Measurements from ENCODE around the gene L3MBTL4. TPM values are rescaled to one million over a fixed set of nuclear protein-coding genes. Genes with fewer than 3 reads are reported as not detected.

The L3MBTL4 gene
- polyA plus RNA-seq: 1 to 10 TPM; 1.1 to 1.8 (median 1.7) TPM

DNA sequence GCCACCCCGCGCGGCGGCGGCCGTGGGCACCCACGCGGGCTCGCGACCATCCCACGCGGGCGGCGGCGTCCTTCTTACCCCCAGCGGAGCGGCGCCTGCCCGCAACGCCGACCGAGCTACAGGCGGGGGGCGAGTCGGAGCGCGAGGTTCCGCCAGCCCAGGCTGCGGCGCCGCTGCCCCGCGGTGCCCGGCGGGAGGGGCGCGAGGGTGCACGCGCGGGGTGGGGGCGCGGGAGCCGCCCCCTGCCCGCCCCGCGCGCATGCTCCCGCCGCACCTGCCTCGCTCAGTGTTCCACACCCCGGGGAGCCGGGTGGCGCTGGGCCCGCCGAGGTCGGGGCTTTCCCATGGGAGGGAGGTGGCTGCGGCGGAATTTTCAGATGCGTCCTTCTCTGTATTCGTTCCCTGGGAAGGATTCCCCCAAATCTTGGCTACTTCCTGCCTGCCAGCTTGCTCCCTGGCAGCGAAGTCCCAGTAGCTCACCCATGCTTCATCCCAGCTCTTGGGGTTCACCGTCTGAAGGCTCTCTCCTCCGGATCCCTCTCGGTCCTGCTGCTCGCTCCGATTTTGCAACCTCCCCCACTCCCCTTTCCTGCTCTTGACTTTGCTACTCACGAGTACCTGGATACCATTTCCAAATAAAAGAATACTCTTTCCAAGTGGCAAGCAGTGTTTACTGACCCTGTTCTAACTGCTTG lies at the start of gene L3MBTL4:
L3MBTL4 (minus strand) TSS at position 189 of the 695 bp plus-strand sequence. CDS start 103,286 bp downstream, outside the sequence.
- 1 to 2% (median 1%) methylated on average over 39 to 67 of the region's 67 CpGs for WGBS, 3 donors
- no peak within 1 kb of the TSS for H3K27ac ChIP-seq (ENCODE audit: low read depth, low read length)

DNA sequence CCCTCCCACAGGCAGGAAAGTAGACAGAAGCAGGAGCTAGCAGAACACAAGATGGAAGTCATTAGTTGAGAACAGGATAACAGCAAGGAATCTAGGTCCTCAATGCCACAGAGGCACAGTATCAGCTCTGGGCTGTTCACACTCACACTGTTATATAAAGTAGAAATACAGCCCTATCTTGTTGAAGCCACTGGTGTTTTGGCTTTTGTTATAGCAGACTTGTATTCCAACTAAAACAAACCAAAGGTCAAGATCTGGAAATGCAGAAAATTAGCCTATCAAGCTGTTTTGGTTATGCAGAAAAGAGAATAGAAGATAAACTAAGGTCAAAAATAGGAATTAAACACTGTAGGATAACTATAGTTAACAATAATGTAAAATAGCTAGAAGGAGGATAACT lies 37.5 kb upstream of the L3MBTL4 start:
- H3K27ac ChIP-seq (ENCODE audit: low read depth, low read length): no peak overlapping the region

DNA sequence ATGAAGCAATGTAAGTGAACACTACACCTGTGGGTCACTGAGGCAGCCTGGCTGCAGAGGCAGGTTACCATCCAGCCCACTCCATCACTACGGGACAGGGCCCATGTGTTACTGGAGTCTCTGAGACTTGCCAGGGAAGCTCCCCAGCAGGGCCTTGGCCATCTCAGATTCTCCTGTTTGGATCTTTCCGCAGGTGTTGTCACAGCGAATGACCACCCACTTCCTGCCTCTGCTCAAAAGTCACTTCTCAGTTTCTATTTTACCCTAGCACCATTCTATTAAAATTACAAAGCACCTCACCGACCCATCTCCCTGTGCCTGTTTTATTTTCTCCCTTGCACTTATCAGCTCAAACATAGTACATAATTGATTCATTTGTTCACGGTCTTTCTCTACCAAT lies 34.5 kb upstream of the L3MBTL4 start:
- WGBS, 3 donors: 84 to 90% (median 86%) methylated on average over 5 of the region's 5 CpGs

DNA sequence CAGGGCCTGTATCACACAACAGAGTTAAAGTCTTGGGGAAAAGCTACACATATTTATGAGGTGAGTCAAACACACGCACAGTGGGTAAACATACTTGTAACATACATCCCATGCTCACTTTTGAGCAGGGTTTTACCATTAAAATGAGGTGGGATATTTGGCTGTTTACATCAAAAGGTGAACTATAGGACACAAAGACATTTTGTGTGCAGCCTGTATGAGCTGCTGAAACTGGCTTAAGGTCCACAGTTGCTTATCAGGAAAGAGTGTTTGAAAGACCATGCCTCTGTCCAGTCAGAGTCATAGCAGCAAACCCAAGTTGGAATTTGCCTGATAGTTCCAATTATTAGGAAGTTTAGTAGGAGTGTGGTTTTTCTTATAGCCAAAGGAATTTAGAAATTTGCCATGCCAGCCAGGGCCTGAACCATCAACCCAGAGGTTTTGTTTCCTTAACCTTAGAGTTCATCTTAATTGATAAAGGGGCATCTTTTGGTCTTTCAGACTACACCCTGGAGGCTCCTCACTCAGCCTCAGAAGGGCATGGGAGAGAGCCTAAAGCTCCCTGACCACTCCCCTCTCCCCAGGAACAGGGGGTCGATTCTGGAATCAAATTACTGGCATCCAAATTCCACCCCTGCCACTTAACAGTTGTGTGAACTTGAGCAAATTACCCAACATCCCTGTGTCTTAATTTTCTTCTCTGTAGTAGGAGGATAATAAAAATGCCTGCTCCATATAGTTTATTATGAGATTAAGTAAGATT lies 29.9 kb upstream of the L3MBTL4 start:
- no peak overlapping the region for H3K27ac ChIP-seq (ENCODE audit: low read depth, low read length)
- WGBS, 3 donors: 57 to 61% (median 59%) methylated on average over 2 of the region's 2 CpGs

More for the DNA sequence above, 34.5 kb upstream of the L3MBTL4 start:
- H3K27ac ChIP-seq (ENCODE audit: low read depth, low read length): no peak overlapping the region

DNA sequence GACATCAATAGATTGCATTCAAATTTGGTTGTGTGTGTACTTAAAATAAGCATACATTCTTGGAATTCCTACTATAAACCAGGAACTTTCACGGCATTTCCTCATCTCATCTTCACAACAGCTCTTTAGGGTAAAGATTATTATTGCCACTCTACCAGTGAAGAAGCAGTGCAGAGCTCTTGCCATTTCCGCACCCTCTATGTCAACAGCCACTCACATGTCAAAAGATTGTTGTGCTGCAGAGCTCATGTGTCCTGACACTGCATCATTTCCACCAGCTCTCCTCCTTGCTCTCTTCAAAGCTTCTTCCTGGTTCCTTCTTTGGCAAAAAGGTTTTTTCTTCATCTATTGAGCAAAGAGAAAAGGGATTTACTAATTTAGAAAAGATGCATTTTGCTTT lies 26.5 kb upstream of the L3MBTL4 start:
- WGBS, 3 donors: 59 to 85% (median 77%) methylated on average over 2 of the region's 2 CpGs
- H3K27ac ChIP-seq (ENCODE audit: low read depth, low read length): no peak overlapping the region

DNA sequence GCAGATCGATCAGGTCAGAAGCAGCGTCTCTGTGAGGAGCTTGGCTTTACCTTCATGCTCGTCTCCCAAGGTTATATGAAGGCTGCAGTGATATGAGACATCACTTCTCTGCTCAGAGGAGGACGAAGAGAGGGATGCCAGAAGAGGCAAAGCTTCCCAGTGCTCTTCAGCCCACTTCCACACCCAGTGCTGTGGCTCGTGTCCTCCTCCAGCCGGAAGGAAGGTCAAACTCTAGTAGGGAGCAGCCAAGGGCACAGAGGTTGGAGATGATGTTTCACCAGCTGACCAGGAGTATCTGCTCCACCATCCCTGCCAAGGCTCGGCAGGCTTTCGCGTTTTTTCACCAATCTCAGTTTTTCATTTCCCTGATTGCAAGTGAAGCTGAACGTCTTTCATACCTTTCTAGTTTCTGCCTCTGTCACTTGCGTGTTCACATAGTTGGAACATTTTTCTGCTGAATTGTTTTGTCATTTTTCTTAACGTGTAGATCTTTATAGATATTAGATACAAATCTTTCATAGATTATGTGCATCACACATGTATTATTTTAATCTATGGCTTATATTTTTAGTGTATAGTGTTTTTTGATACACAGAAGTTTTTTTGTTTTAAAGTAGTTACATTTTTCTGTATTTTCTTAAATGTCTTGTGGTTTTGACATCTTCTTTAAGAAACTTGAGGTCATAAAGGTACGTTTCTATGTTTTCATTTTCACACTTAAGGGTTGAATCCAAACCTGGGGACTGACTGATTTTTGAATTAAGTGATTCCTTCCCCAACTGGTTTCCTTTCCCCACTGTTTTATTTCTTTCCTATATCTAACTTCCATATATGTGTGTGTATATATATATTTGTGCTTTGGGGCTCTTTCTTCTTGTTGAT lies 23.5 kb upstream of the L3MBTL4 start:
- no peak overlapping the region for H3K27ac ChIP-seq (ENCODE audit: low read depth, low read length)
- 72 to 86% (median 84%) methylated on average over 13 of the region's 13 CpGs for WGBS, 3 donors

DNA sequence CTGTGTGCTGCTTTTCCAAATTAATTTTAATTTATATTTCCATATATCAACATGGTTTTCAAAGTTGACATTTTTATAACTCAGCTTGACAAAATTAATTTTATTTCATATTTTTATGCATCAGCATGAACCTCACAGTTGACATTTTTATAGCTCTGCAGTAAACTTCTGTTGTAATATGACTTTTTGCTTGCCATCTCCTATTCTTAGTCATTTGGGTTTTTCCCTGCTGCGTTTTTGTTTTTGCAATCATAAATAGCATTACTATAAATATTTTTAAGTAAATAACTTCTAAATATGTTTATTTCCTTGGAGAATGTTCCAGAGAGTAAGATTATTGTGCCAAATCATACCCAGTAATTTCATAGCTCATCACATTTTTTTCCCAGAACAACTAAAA lies 21.0 kb upstream of the L3MBTL4 start:
- H3K27ac ChIP-seq (ENCODE audit: low read depth, low read length): no peak overlapping the region
- WGBS, 3 donors: 36 to 63% (median 42%) methylated on average over 1 of the region's 1 CpG

DNA sequence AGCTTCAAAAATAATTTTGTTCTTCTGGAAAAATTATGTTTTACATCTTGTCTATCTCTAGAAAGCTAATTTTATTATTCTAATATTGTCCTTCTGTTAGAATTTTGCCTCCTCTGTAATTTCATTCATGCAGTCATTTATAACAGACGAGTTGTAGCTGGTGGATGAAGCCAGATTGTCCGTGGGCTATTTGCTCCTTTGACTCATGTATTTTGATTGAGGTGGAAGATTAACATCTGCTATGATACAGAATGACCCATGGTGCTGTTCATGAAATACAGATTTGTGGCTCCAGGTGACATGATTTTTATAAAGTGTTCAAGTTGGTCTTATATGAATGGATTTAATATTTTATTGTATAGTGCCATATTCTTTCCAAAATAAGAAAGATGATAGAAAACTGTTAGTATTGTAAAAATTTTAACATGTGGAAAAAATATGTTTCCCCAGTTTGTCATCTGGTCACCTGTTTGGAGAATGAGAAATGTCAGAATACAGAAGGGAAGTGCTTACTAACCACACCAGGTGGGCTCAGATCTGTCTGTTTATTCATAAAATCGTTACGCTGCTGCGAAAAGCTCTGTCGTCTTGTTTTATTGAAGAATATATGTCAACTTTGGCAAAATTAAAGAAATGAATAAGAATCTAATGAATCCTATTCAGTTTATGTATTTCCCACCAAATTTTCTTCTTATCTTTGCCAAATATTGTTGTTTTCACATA lies 20.4 kb upstream of the L3MBTL4 start:
- no peak overlapping the region for H3K27ac ChIP-seq (ENCODE audit: low read depth, low read length)
- 58 to 75% (median 70%) methylated on average over 6 of the region's 6 CpGs for WGBS, 3 donors

DNA sequence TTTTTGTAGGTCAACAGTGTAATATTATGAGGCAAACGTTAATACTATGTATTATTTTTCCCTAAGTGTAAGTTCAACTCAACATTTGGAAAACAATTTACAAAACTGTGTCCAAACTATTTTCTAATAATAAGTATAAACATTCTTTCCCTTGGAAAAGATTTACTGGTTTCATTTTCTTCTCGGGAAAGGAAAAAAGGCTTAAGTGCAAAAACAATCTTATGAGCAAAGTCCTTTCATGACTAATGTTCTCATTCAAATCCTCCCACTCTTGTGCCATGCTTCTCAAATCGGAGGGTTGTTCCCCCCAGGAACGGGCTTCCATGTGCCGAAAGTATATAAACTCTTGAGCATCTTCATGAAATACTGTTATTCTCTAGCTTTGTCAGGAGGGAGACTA lies 19.8 kb upstream of the L3MBTL4 start:
- H3K27ac ChIP-seq (ENCODE audit: low read depth, low read length): no peak overlapping the region
- 54 to 64% (median 55%) methylated on average over 5 of the region's 5 CpGs for WGBS, 3 donors

DNA sequence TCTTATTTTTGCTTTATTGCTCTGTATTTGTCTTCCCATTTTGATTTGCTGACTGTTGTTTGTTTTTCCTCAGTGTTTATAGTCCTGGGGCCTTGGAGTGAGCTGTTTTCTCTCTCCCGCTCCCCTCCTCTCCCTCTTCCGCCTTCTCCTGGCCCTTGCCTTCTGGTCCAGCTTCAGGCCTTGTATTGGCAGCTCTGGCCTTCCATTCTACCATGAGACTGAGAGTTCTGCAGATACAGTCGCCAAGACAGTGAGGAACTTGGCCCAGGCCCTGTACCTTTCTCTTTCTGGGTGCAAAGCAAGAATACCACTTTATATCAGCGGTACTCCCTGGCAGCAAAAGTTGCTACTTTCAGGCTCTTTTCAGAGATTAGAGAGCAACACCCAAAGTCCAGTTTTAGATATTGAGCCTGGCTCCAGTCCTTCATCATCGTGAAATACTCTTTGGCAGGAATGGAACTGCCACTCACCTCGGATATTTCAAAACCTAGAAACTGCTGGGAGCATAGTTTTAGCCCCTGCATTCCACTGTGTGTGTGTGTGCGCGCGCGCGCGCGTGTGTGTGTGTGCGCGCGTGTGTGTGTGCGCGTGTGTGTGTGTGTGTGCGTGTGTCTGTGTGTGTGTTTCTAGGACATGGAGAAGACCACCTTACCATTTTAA lies 17.1 kb upstream of the L3MBTL4 start:
- WGBS, 3 donors: 67 to 80% (median 68%) methylated on average over 19 of the region's 19 CpGs
- H3K27ac ChIP-seq (ENCODE audit: low read depth, low read length): no peak overlapping the region

DNA sequence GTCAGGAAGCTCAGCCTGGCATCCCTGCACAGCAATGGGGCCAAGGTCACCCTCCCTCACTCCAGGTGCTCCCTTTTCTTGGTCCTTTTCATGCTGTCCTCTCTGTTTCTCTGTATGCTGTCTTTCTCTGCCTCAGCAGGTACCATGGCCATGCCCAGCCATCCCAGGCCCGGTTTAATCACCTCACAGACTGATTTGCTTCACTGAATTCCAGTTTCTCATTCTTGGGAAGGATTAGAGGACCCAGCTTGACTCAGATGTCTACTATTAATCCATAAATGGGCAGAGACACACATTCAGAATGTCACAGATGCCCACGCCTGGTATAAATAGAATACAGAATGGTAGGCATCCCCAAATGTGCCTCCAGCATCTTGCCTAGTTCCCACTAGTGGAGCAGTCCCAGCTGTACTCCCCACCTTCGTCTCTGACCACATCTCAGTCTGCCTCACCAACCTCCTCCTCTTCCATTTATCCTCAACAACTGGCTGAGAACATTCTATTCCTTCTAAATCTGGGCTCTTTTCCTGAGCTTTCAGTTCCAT lies 14.2 kb upstream of the L3MBTL4 start:
- WGBS, 3 donors: 74 to 87% (median 83%) methylated on average over 3 of the region's 3 CpGs
- H3K27ac ChIP-seq (ENCODE audit: low read depth, low read length): no peak overlapping the region

DNA sequence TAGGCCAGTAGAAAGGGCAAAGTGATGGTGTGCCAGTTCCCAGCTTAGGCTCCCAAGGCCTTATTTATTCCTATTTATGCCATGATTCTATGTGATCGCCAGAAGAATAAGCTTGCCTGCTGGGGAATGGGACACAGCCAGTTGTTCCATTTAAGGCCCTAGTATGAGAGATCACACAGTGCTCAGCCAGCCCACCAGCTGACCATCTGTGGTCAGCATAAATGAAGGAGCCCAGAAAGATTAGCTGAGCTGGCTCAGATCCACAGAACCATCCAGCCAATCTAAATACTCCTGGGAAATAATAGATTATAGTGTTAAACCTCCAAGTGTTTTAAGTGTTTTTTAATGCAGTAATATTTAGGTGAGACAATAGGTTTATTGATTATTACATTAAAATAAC lies 12.6 kb upstream of the L3MBTL4 start:
- WGBS, 3 donors: 72 to 96% (median 75%) methylated on average over 1 of the region's 1 CpG
- no peak overlapping the region for H3K27ac ChIP-seq (ENCODE audit: low read depth, low read length)

DNA sequence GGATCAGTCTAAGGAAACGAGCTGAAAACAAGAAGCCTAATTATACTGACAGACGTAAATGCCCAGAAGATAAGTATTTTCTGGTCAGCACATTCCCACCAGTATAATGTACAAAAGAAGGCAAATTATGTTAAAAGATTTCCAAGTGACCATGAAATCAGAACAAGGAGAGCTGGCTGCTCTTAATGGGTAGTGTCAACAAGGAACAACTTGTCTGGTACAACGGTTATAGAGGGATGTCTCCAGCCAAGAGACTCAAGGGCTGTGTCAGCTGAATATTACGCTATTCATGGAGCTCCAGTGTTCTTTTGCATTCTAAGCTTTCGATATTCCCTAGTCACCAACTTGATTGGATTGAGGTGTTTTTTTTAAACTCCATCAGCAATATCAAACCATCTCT lies 8.6 kb upstream of the L3MBTL4 start:
- whole genome bisulfite sequencing, 3 donors: 71 to 78% (median 78%) methylated on average over 5 of the region's 5 CpGs
- H3K27ac ChIP-seq (ENCODE audit: low read depth, low read length): no peak overlapping the region

DNA sequence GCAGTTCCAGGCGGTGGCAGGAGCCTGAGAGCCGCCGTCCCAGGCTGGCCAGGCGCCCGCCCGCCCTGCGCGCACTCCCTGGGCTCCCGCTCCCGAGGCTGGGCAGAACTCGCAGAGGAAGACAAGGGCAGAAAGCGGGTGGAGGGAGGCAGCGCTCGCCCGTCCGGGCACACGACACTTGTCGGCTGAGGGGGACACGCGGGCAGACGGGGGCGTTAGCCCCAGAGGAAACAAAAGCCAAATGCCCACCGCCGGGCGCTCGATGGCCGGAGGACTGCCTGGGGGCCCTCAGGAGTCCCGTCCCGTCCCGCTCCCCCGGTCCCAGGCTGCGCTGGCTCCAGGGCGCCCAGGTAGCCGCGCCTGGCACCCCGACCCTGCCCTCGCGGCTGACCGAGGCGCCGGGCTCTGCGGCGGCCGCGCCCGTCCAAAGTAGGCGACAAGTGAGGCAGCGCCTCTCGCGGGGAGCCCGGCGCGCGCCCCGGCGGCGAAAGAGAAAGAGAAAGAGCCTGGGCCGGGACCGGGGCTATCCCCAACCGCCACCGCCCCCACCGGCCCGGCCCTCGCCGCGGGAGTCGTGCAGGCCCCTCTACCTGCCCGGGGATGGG lies 491 bp downstream of the L3MBTL4 start:
- WGBS, 3 donors: 0 to 1% (median 0%) methylated on average over 36 to 68 of the region's 68 CpGs
- H3K27ac ChIP-seq (ENCODE audit: low read depth, low read length): no peak overlapping the region

DNA sequence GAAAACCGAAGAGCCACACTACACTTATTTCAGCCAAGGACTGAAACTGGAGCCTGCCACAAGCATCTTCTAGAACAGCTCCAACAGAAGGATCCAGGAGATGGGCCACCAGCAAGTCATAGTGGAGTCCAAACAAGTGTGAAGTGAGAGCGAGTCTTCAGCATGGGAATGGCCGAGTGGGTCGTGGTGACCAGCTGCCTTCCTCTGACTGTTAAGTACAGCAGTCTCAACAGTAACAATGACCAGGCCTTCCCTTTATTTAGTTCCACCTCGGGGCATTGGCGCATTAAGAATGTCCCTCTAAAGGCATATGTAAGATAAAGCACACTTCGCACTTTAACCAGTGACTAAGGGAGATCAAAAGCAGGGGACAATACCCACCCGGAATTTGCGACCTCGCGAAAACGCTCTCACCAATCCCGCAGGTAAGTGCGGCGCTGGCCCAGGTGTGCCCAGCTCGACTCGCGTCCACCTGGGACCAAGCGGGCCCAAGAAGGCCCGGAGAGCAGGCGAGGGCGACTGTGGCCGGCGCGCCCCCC lies 1.1 kb downstream of the L3MBTL4 start:
- 16 to 26% (median 25%) methylated on average over 25 of the region's 25 CpGs for WGBS, 3 donors
- no peak overlapping the region for H3K27ac ChIP-seq (ENCODE audit: low read depth, low read length)

DNA sequence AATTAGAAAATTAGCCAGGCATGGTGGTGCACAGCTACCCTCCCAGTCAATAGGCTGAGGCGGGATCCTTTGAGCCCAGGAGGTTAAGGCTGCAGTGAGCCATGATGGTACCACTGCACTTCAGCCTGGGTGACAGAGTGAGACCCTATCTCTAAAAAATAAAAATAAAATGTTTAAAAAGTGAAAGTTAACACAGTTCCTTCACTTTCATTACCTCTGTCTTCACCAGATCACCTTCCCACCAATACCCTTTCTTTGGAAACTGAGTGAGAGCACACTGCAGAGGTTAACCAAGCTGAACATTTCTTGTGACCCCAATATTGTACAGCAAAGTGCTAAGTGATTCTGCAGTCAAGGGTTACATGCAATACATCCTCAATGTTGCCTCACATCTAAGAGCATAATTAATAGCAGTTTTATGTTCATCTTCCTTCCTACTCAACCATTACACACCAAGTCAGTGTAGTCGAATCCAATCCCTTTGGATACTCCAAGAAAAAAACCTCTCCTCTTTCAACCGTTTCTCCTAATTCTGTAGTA lies 1.7 kb downstream of the L3MBTL4 start:
- WGBS, 3 donors: 59 to 83% (median 62%) methylated on average over 3 of the region's 3 CpGs
- no peak overlapping the region for H3K27ac ChIP-seq (ENCODE audit: low read depth, low read length)

DNA sequence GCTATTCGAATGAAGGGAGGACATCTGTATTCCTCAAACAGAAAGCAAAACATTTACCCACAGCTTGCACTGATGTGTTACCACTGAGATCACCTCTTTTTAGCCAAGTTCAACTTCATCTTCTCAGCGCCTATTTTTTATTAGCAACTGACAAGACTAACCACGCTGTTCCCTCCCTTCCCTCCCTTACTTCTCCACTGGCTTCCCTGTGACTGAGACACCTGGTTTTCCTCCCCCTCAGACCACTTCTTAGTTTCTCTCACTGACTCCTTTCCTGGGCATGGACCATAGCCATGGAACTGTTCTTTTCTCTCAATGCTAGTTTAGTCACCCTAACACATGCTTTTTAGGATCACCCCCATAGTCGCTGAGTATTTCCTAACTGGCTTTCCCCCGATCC lies 3.3 kb downstream of the L3MBTL4 start:
- H3K27ac ChIP-seq (ENCODE audit: low read depth, low read length): no peak overlapping the region
- WGBS, 3 donors: 58 to 76% (median 63%) methylated on average over 5 of the region's 5 CpGs
